Sciatic nerve (tissue), 2 donors: ENCODE data around the gene MRPL2. TPM values are rescaled to one million over a fixed set of nuclear protein-coding genes. Genes with fewer than 3 reads are reported as not detected.
"Not testable (repeated sequence)": the region's sequence is repeated elsewhere in the genome, so short reads cannot be mapped to it uniquely, and the experiment has no call there.

Experiments
- ATAC-seq: fragments of 200-7000 bp; cut with Tn5 transposase; one replicate; pipeline ENCODE4 v1.9.1; 2020; ENCODE audit warnings: mild to moderate bottlenecking, moderate library complexity
- DNase-seq: peaks from one replicate; pipeline ENCODE4 v3.0.0-alpha.2; 2020; ENCODE audit warnings: low spot score
- intact Hi-C: fragments of 100-400 bp; cut with DNase I; formaldehyde crosslinking; loops from one replicate; pipeline ENCODE4 v1.14.2; 2022
- total RNA-seq: library from RNA; stranded (reverse); fragmentation: NEBNext Ultra II Directional; extraction: Animal tissue kit (Norgen Biotek cat#: 25700); gene quantifications from one replicate; pipeline ENCODE4 v1.2.1, GENCODE V29; 2021
- donor health status: DM: no; HTN: no; CAD: no.
- donor health status: DM: no; HTN: no; CAD: no.

The MRPL2 gene
- total RNA-seq, 1 donor from 2014 or later, result 40.4 TPM

GRCh38 chr6:43086022-43086658, 26.9 kb upstream of the MRPL2 start:
- DNase-seq (no peak), ATAC-seq (no peak)
- intact Hi-C loops, result no loop called here

GRCh38 chr6:43082806-43083655, 23.8 kb upstream of the MRPL2 start:
- ATAC-seq (no peak), DNase-seq (no peak)
- intact Hi-C loops, result no loop called here

GRCh38 chr6:43081922-43082321, 22.7 kb upstream of the MRPL2 start:
- intact Hi-C loops, DNase-seq, ATAC-seq: not testable (repeated sequence)

GRCh38 chr6:43081043-43081442, 21.8 kb upstream of the MRPL2 start:
- ATAC-seq (no peak), DNase-seq (no peak)
- intact Hi-C loops, result no loop called here

- DNase-seq (no peak), ATAC-seq (no peak)
- intact Hi-C loops, result no loop called here
Measured at GRCh38 chr6:43078691-43079090, 19.5 kb upstream of the MRPL2 start.

GRCh38 chr6:43077981-43078511, 18.8 kb upstream of the MRPL2 start:
- intact Hi-C loops, result no loop called here
- ATAC-seq, result no peak

GRCh38 chr6:43077333-43077809, 18.1 kb upstream of the MRPL2 start:
- ATAC-seq (no peak), DNase-seq (no peak)
- intact Hi-C loops, result no loop called here

More at GRCh38 chr6:43077981-43078511, 18.8 kb upstream of the MRPL2 start:
- no peak for DNase-seq

GRCh38 chr6:43076464-43077332, 17.5 kb upstream of the MRPL2 start:
- intact Hi-C loops, result no loop called here
- DNase-seq (no peak), ATAC-seq (peak; percentile 23)

GRCh38 chr6:43075670-43076463, 16.6 kb upstream of the MRPL2 start, which contains the start of gene PTK7:
Gene PTK7, plus strand, starts transcription at chr6:43076314. Its CDS starts 175 bp downstream, at chr6:43076489.
- peak; percentile 64 for DNase-seq
- intact Hi-C loops, result no loop called here
- ATAC-seq, result peak; percentile 75

GRCh38 chr6:43074847-43075669, 15.8 kb upstream of the MRPL2 start:
- intact Hi-C loops, result no loop called here
- DNase-seq (no peak), ATAC-seq (peak; percentile 3)

GRCh38 chr6:43070028-43070632, 10.9 kb upstream of the MRPL2 start:
- intact Hi-C loops, result no loop called here
- ATAC-seq, result peak; percentile 39
- no peak for DNase-seq

- ATAC-seq (no peak), DNase-seq (no peak)
- intact Hi-C loops, result no loop called here
Measured at GRCh38 chr6:43062818-43063217, 3.6 kb upstream of the MRPL2 start.

GRCh38 chr6:43061861-43062260, 2.6 kb upstream of the MRPL2 start:
- no peak for DNase-seq
- intact Hi-C loops, result no loop called here
- ATAC-seq, result no peak

GRCh38 chr6:43060755-43061633, 1.8 kb upstream of the MRPL2 start:
- no peak for DNase-seq
- intact Hi-C loops, result no loop called here
- ATAC-seq, result no peak

- no peak for DNase-seq
- ATAC-seq, result peak; percentile 2
- intact Hi-C loops, result no loop called here
Measured at GRCh38 chr6:43060034-43060754, 960 bp upstream of the MRPL2 start.
